DOHH2 (cell line): ENCODE data around the gene CANT1.

Experiments
- H3F3A ChIP-seq: fragments of 200-600 bp; sonication (generic), shearing (Covaris generic); 2 replicates; pipeline ENCODE4 v1.6.0; 2016; ENCODE audit warnings: antibody characterized with exemption, mild to moderate bottlenecking; ENCODE audit not compliant: control insufficient read depth, insufficient read depth
- H3K27ac ChIP-seq: fragments of 200-600 bp; sonication (generic); 2 replicates; pipeline ENCODE4 v1.5.1; 2014; ENCODE audit warnings: low read depth, mild to moderate bottlenecking, low read length, moderate library complexity
- H3K27me3 ChIP-seq: fragments of 200-600 bp; sonication (generic); 2 replicates; pipeline ENCODE4 v1.6.1; 2014; ENCODE audit warnings: mild to moderate bottlenecking, low read length, mixed read lengths; ENCODE audit not compliant: control insufficient read depth
- H3K36me3 ChIP-seq: fragments of 200-600 bp; sonication (generic); 2 replicates; pipeline ENCODE4 v1.6.1; 2014; ENCODE audit warnings: mild to moderate bottlenecking, low read length, moderate library complexity, mixed read lengths; ENCODE audit not compliant: control insufficient read depth
- H3K4me1 ChIP-seq: fragments of 200-600 bp; sonication (generic); 2 replicates; pipeline ENCODE4 v1.6.1; 2014; ENCODE audit warnings: mild to moderate bottlenecking, low read length, mixed read lengths; ENCODE audit not compliant: control insufficient read depth
- H3K4me2 ChIP-seq: fragments of 200-600 bp; sonication (generic); 2 replicates; pipeline ENCODE4 v1.6.0; 2014; ENCODE audit warnings: mild to moderate bottlenecking, low read length, moderate library complexity
- H3K4me3 ChIP-seq: fragments of 200-600 bp; sonication (generic); 2 replicates; pipeline ENCODE4 v1.5.1; 2014; ENCODE audit warnings: mild to moderate bottlenecking, low read length, mixed read lengths
- H3K79me2 ChIP-seq: fragments of 200-600 bp; sonication (generic); 2 replicates; pipeline ENCODE4 v1.6.1; 2014; ENCODE audit warnings: mild to moderate bottlenecking, low read length, mixed read lengths; ENCODE audit not compliant: control insufficient read depth
- H3K9me2 ChIP-seq: fragments of 200-600 bp; sonication (generic); replicated peaks from 2 replicates; pipeline ENCODE4 v1.6.1; 2014; ENCODE audit warnings: mild to moderate bottlenecking, low read length, mixed read lengths; ENCODE audit not compliant: control insufficient read depth
- H3K9me3 ChIP-seq: fragments of 200-600 bp; sonication (generic); 2 replicates; pipeline ENCODE4 v1.6.1; 2014; ENCODE audit warnings: antibody characterized with exemption, low read length, mixed read lengths; ENCODE audit not compliant: control insufficient read depth, insufficient read depth
- H4K20me1 ChIP-seq: fragments of 200-600 bp; sonication (generic); 2 replicates; pipeline ENCODE4 v1.6.0; 2014; ENCODE audit warnings: low read depth, mild to moderate bottlenecking, antibody characterized with exemption, low read length, moderate library complexity; ENCODE audit not compliant: control insufficient read depth, insufficient read depth
- EZH2phosphoT487 ChIP-seq: fragments of 200-600 bp; sonication (generic); IDR thresholded peaks from 2 replicates; pipeline ENCODE4 v1.6.1; 2017; ENCODE audit warnings: borderline replicate concordance, mild to moderate bottlenecking, antibody characterized with exemption, low read length, moderate library complexity, mixed read lengths
- TF ChIP-seq, protein P1 (sequence below): fragments of 200-600 bp; sonication (generic); IDR thresholded peaks from one replicate; pipeline ENCODE4 v1.5.1; 2014; ENCODE audit warnings: antibody characterized with exemption, mild to moderate bottlenecking, low read depth, low read length; ENCODE audit not compliant: poor library complexity, severe bottlenecking

The CANT1 gene

DNA sequence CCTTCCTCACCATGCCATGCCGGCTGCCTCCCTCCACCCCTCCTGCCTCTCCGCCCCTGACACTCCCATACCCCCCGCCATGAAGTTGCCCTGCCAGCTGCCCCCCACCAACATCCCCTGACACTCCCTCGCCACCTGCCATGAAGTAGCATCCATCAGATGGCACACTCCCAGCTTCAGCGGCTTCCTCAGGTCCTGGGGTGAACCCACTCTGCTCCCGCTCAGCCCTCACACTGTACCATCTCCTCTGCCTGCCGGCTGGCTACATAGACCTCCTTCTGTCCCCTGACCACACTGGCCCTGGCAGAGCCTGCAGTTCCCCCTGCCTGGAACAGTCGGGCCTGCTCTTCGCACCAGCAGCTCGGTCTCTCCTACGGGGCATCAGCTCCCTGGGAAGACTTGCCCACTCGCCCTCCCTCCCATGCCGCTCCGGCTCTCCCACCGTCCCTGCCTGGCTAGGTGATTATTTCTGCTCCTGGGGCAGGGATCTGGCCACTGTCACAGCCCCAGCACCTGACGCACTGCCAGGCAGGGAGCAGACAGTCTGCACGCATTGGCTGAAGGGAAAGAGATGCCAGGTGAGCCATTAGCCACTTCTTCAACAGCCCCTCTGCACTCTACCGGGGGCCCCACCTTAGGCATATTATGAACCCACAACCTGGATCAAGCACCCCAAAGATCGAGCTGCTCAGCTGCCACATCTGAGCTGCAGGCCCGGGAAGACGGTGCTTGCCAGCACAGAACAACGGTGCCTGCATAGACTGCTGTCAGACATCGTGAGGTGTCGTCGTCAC lies 9.0 kb downstream of the CANT1 start:
- Histone ChIP-seq H3K4me1 (no peaks in the 10 kb centered on the region), H3K9me3 (no peaks in the 10 kb centered on the region), H3K27ac (no peak overlapping the region), H4K20me1 (no peaks in the 10 kb centered on the region), H3K4me2 (no peak overlapping the region), H3K9me2 (no peaks in the 10 kb centered on the region), H3F3A (no peaks in the 10 kb centered on the region), H3K36me3 (peaks cover 28% of the 10 kb centered on the region), H3K4me3 (no peak overlapping the region), H3K79me2 (peaks cover 45% of the 10 kb centered on the region), H3K27me3 (no peaks in the 10 kb centered on the region)
- TF ChIP-seq EZH2phosphoT487: no peak
- TF ChIP-seq, protein P1, sequence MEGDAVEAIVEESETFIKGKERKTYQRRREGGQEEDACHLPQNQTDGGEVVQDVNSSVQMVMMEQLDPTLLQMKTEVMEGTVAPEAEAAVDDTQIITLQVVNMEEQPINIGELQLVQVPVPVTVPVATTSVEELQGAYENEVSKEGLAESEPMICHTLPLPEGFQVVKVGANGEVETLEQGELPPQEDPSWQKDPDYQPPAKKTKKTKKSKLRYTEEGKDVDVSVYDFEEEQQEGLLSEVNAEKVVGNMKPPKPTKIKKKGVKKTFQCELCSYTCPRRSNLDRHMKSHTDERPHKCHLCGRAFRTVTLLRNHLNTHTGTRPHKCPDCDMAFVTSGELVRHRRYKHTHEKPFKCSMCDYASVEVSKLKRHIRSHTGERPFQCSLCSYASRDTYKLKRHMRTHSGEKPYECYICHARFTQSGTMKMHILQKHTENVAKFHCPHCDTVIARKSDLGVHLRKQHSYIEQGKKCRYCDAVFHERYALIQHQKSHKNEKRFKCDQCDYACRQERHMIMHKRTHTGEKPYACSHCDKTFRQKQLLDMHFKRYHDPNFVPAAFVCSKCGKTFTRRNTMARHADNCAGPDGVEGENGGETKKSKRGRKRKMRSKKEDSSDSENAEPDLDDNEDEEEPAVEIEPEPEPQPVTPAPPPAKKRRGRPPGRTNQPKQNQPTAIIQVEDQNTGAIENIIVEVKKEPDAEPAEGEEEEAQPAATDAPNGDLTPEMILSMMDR: no peak

DNA sequence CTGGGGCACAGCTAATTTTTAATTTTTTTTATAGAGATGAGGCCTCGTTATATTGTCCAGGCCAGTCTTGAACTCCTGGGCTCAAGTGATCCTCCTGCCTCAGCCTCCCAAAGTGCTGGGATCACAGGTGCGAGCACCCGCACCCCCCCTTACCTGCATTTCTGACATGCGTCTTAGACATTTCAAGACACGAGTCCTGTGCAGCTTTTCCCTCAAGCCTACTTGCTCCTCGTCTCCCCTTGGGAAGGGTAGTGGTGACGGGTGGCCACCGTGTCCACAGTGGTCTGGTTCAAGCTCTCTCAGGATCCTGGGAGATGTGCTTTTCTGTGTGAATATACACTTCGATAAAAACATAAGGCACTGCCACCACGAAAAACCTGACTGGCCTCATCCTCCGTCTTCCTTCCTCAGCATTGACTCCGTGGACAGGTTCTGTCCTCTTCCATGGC lies 9.6 kb downstream of the CANT1 start:
- H3K9me2 ChIP-seq: no peaks in the 10 kb centered on the region
- H3K79me2 ChIP-seq: peaks cover 38% of the 10 kb centered on the region
- no peaks in the 10 kb centered on the region for H3K4me1 ChIP-seq
- H3F3A ChIP-seq: no peaks in the 10 kb centered on the region
- no peak overlapping the region for H3K27ac ChIP-seq
- no peaks in the 10 kb centered on the region for H4K20me1 ChIP-seq
- H3K36me3 ChIP-seq: peaks cover 28% of the 10 kb centered on the region
- no peaks in the 10 kb centered on the region for H3K27me3 ChIP-seq
- TF ChIP-seq EZH2phosphoT487: no peak
- TF ChIP-seq, protein P1: no peak
- H3K4me2 ChIP-seq: no peak overlapping the region
- H3K4me3 ChIP-seq: no peak overlapping the region
- H3K9me3 ChIP-seq: no peaks in the 10 kb centered on the region

DNA sequence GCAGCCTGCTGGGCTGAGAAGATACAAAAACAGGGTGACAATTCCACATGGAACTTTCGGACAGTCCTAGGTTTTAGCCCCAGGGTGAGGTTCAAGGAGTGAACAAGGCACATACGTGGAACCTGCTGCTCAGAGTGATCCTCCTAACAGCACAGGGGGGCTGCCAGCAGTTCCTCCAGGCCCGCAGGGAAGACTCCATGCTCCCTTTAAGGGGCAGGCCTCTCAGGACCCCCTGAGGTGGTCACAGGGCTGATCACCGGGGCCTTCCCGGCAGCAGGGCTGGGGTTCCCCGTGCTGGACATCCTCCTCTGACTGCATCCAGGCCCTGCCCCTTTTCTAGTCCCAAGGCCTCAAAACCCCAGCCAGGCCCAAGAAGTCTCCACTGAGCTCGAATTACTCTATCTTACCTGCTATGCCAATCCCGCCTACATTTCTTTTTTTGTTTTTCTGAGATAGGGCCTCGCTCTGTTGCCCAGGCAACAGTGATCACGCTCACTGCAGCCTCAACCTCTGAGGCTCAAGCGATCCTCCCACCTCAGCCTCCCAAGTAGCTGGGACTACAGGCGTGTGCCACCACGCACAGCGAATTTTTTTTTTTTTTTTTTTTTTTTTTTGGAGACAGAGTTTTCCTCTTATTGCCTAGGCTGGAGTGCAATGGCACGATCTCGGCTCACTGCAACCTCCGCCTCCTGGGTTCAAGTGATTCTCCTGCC lies 10.4 kb downstream of the CANT1 start:
- TF ChIP-seq, protein P1: no peak
- no peak for TF ChIP-seq EZH2phosphoT487
- H3F3A ChIP-seq: no peaks in the 10 kb centered on the region
- no peaks in the 10 kb centered on the region for H3K4me1 ChIP-seq
- peaks cover 28% of the 10 kb centered on the region for H3K36me3 ChIP-seq
- H3K9me2 ChIP-seq: no peaks in the 10 kb centered on the region
- H4K20me1 ChIP-seq: no peaks in the 10 kb centered on the region
- no peaks in the 10 kb centered on the region for H3K27me3 ChIP-seq
- no peaks in the 10 kb centered on the region for H3K9me3 ChIP-seq
- no peak overlapping the region for H3K27ac ChIP-seq
- no peak overlapping the region for H3K4me3 ChIP-seq
- H3K79me2 ChIP-seq: peaks cover 38% of the 10 kb centered on the region
- no peak overlapping the region for H3K4me2 ChIP-seq
